Suppressor macrophage treated with lipopolysaccharide for 4 hours (primary cell): ENCODE data around the gene ABITRAM.

Source experiments
- DNase-seq: peaks from one replicate; pipeline ENCODE4 v3.0.0-alpha.2; 2020

Gene ABITRAM

GRCh38 chr9:108933231-108933717 is 926 bp upstream of the ABITRAM start:
- DNase-seq = no peak

- peak; percentile 97 for DNase-seq
Measured at GRCh38 chr9:108933718-108934322, 380 bp upstream of the ABITRAM start, which contains the start of gene ELP1. TSS of gene ELP1 (minus strand) at chr9:108934124. CDS start at chr9:108931146, 2,978 bp downstream.

- no peak for DNase-seq
Measured at GRCh38 chr9:108937561-108938305, 3.5 kb downstream of the ABITRAM start.

GRCh38 chr9:108939975-108940374 is 5.8 kb downstream of the ABITRAM start:
- DNase-seq = no peak

- DNase-seq = no peak
Measured at GRCh38 chr9:108950168-108950567, 16.0 kb downstream of the ABITRAM start.

- no peak for DNase-seq
Measured at GRCh38 chr9:108951578-108951977, 17.4 kb downstream of the ABITRAM start.

GRCh38 chr9:108953983-108954574 is 19.9 kb downstream of the ABITRAM start:
- DNase-seq = peak; percentile 45

GRCh38 chr9:108956022-108956630 is 21.9 kb downstream of the ABITRAM start:
- DNase-seq = no peak

- no peak for DNase-seq
Measured at GRCh38 chr9:108956631-108957026, 22.4 kb downstream of the ABITRAM start.

GRCh38 chr9:108960331-108960730 is 26.1 kb downstream of the ABITRAM start:
- DNase-seq = no peak

GRCh38 chr9:108961151-108961550 is 27.0 kb downstream of the ABITRAM start:
- no peak for DNase-seq

- no peak for DNase-seq
Measured at GRCh38 chr9:108963459-108964143, 29.4 kb downstream of the ABITRAM start.

GRCh38 chr9:108967916-108968315 is 33.7 kb downstream of the ABITRAM start:
- no peak for DNase-seq

- peak; percentile 36 for DNase-seq
Measured at GRCh38 chr9:108971392-108971791, 37.2 kb downstream of the ABITRAM start.

GRCh38 chr9:108972186-108972585 is 38.0 kb downstream of the ABITRAM start:
- DNase-seq = no peak

- DNase-seq = no peak
Measured at GRCh38 chr9:108972626-108973209, 38.5 kb downstream of the ABITRAM start.

- no peak for DNase-seq
Measured at GRCh38 chr9:108973895-108974294, 39.7 kb downstream of the ABITRAM start.

- no peak for DNase-seq
Measured at GRCh38 chr9:108978205-108978604, 44.0 kb downstream of the ABITRAM start.

- DNase-seq = no peak
Measured at GRCh38 chr9:108980893-108981292, 46.7 kb downstream of the ABITRAM start.

GRCh38 chr9:108983885-108984284 is 49.7 kb downstream of the ABITRAM start:
- DNase-seq = no peak
